PC-3 (cell line): ENCODE measurements around the gene DMD.

Experiments used
- CTCF ChIP-seq: fragments of 300-600 bp; sonication (generic); conservative IDR thresholded peaks from 2 replicates; pipeline ENCODE4 v1.5.1; 2017; ENCODE audit warnings: antibody characterized with exemption, low read depth, mild to moderate bottlenecking, low read length
- EZH2phosphoT487 ChIP-seq: fragments of 300-600 bp; sonication (generic); IDR thresholded peaks from 2 replicates; pipeline ENCODE4 v1.6.1; 2018; ENCODE audit warnings: mild to moderate bottlenecking, antibody characterized with exemption, low read length, borderline replicate concordance

GRCh38 chrX:33134164-33134563 lies 77.2 kb downstream of the DMD start:
- TF ChIP-seq CTCF (no peak), EZH2phosphoT487 (no peak)
